SIG-M5 treated with dmso at 0.1 percent for 504 hours (cell line): ENCODE data around the gene RAB3A.

Source experiments
- DNase-seq: peaks from one replicate; lab custom pipeline; 2025; ENCODE audit not compliant: unreplicated experiment; lab: John Stamatoyannopoulos, UW

RAB3A gene

GRCh38 chr19:18202397-18202777, 1.5 kb downstream of the RAB3A start:
- no peak for DNase-seq

- no peak for DNase-seq
Observed at GRCh38 chr19:18198374-18198773, 5.5 kb downstream of the RAB3A start.

DNA sequence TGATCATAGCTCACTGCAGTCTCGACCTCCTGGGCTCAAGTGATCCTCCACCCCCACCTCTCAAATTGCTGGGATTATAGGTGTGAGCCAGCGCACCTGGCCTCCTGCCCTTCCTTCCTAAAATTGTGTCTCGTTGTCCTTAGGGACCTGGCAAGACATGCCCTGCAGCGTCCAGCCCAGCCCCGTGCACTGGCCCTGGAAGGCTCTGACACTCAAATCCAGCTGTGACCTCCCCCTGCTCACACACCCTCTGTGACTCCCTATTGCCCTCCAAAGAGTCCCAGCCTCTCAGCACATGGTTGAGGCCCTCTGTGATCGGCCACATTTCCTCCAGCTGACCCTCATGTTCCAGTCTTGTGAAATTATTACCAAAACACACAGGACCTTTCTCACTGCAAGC, 5.9 kb downstream of the RAB3A start:
- DNase-seq: no peak

DNA sequence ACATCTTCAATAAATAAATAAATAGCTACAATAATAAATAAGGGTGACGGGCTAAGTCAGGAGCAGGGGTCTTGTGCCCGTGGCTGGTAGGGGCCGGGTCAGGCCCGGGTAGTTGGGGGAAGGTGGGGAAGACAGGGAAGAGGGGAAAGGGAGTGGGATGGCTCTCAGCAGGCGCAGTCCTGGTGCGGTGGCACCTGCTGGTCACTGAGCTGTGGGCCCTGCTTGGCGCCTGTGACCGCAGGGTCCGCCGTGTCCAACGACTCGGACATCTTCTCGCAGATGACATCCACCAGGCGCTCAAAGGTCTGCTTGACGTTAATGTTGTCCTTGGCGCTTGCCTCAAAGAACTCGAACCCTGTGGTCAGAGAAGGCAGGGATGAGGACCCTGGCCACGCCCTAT, 6.5 kb downstream of the RAB3A start:
- DNase-seq: no peak

DNA sequence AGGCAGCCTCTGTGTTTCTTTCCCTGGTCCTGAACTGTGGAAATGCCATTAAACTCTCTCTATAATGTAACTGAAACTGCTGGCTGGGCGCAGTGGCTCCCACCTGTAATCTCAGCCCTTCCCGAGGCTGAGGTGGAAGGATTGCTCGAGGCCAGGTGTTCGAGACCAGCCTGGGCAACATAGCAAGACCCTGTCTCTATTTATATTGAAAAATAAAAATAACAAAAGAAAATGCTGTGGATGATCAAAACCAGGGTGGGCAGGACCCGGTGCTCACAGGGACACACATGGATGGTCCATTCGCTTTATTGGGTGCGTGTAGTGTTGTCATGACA, 7.4 kb downstream of the RAB3A start:
- DNase-seq: no peak

GRCh38 chr19:18194554-18195238, 9.1 kb downstream of the RAB3A start:
- DNase-seq: peak; percentile 28

GRCh38 chr19:18194181-18194530, 9.7 kb downstream of the RAB3A start:
- no peak for DNase-seq

DNA sequence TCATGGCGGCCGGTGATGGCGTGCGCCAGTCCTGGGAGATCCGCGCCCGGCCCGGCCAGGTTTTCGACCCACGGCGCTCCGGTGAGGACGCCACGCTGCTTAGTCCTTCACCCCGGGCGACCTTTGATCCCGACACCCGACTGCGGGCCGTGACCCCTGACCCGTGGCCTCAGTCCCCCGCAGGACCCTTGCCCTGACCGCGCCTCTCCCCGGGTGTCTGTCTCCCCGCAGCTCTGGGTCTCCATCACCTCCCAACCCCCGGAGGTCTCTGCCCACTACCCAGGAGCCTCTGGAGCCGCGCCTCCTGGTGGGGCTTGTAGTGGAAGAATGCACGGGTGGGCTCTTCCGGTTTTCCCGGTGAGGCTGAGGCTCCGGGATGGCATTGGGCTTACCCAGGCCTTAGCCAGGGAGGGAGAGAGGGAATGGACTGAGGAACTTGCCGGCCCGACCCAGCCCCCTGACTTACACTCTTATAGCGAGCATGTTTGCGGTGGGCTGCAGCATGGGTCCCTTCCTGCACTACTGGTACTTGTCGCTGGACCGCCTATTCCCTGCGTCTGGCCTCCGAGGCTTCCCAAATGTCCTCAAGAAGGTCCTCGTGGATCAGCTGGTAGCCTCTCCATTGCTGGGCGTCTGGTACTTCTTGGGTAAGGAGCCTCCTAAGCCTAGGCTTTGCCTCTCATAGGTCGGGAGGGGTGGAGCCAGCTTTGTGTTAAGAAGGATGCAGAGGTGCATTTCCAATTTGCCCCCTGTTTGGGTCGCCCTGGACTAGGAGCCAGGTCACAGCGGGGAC, 10.3 kb downstream of the RAB3A start:
- DNase-seq: no peak

GRCh38 chr19:18192673-18193387, 11.0 kb downstream of the RAB3A start, which contains the start of gene MPV17L2:
MPV17L2 (plus strand) TSS chr19:18193218; CDS start chr19:18193282, 64 bp downstream.
- peak; percentile 99 for DNase-seq

DNA sequence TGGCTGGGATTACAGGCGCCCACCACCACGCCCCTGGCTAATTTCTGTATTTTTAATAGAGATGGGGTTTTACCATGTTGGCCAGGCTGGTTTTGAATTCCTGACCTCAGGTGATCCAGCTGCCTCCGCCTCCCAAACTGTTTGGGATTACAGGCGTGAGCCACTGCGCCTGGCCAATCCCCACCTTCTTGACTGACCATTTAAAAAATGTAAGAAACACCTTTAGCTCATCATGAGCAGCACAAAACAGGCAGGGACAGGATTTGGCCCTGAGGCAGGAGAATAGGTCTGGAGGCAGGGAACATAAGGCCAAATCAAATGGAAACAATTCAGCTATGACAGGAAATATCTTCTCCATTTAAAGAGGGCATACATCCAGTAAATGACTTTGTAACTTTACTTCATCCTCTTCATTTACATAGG, 12.2 kb downstream of the RAB3A start:
- DNase-seq: no peak

- DNase-seq: no peak
Observed at GRCh38 chr19:18190278-18190677, 13.6 kb downstream of the RAB3A start.

DNA sequence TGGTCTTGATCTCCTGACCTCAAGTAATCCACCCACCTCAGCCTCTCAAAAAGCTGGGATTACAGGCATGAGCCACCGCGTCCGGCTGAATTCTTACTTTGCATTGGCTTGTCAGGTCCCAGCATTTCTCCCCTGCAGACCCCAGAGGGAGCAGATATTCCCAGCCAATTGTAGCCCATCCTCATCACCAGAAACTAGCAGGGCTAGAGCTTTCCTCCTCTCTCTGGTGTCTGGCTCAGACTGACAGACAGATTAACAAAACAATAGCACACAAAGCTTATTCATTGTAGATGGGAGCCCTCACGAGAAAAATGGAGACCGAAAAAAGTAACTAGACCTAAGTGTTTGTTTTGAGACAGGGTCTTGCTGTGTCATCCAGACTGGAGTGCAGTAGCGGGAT, 18.3 kb downstream of the RAB3A start:
- DNase-seq: no peak

GRCh38 chr19:18183529-18183928, 20.3 kb downstream of the RAB3A start:
- no peak for DNase-seq

- no peak for DNase-seq
Observed at GRCh38 chr19:18179957-18180356, 23.9 kb downstream of the RAB3A start.

DNA sequence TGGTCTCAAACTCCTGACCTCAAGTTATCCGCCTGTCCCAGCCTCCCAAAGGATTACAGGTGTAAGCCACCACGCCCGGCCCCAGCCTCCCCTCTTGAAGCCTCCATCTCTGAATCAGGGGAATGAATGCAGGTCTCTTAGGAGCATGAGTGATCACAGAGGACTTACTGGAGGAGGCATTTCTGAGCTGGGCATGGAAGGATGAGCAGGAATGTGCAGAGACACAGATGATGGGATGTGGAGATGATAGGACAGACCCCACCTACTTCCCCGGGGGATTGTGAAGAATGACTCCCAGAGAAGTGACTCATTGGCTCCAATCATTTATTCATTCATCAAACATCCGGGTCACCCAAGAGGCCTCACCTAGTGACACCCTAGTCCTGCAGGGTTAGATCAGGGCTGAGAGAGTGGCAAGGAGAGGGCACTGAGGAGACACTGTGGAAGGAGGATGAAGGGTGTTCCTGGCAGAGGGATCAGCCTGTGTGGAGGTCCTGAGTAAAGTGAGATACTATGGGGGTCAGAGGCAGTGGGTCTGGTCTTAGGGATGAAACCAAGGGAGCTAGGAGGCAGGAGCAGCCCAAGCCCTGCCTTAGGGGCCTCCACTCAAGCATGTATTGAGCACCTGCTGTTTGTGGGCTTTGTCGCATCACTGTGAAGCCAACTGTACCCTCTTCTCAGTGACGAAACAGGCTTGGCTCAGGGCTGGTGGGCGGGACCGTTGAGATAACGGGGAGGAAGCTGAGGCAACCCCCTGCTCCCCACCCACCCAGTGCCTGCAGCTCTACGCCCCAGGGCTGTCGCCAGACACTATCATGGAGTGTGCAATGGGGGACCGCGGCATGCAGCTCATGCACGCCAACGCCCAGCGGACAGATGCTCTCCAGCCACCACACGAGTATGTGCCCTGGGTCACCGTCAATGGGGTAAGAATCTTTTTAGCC, 27.2 kb downstream of the RAB3A start:
- DNase-seq: no peak

DNA sequence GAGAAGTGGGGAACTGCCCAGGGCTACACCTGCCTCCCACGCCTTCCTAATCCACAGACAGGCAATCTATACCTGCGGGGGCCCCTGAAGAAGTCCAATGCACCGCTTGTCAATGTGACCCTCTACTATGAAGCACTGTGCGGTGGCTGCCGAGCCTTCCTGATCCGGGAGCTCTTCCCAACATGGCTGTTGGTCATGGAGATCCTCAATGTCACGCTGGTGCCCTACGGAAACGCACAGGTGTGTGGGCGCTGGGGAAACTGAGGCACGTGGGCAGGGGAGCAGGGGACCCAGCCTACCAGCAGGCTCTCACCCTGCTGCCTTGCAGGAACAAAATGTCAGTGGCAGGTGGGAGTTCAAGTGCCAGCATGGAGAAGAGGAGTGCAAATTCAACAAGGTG, 28.9 kb downstream of the RAB3A start:
- no peak for DNase-seq

- no peak for DNase-seq
Observed at GRCh38 chr19:18173572-18174288, 30.1 kb downstream of the RAB3A start, which contains the start of gene IFI30. IFI30 (plus strand) TSS chr19:18173813; CDS start chr19:18173842, 29 bp downstream.

GRCh38 chr19:18173054-18173571, 30.7 kb downstream of the RAB3A start:
- no peak for DNase-seq

GRCh38 chr19:18172331-18173053, 31.4 kb downstream of the RAB3A start:
- DNase-seq: no peak
